HG03135 (cell line): Measurements from ENCODE around the gene AJAP1.

Experiments used
- ATAC-seq: cut with Tn5 transposase; IDR thresholded peaks from one replicate; pipeline ENCODE4 v1.9.1; 2021; ENCODE audit warnings: mild to moderate bottlenecking, moderate library complexity; ENCODE audit not compliant: unreplicated experiment

Gene AJAP1

DNA sequence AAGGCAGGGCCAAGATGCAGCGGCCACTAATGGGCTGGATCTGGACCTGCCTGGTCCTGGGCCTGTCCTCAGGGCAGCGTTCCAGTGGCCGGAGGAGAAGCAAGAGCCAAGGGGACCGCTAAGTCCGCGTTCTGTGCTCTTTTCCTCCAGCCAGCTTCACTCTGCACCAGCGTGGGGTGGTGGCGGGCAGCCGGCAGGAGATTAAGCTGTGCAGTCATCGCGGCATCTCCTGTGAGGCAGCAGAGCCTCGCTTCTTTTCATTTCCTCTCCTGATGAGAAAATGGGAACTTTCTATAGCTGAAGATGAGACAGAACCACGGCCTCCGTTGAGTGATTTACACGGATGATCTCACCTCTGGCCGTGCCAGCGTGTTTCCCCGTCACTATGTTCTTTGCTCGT, 43.4 kb downstream of the AJAP1 start:
- ATAC-seq: no peak

DNA sequence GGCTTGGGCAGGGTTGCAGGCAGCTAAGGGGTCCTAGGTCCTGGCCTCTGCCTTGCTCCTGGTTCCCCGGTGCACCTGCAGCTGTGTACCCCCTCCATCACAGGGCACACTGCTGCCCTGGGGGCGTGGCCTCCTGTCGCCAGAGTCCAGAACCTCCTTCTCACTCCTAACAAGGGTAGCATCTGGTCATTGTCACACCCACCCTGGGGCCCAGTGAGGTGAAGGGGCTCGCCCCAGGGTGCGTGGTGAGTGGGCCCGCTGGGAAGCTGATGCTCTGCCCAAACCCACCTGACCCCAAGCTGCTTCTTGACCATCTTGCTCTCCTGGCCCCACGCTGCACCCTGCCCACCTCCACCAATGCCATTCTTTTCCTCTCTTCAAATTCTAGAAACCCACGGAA, 44.5 kb downstream of the AJAP1 start:
- ATAC-seq: no peak

DNA sequence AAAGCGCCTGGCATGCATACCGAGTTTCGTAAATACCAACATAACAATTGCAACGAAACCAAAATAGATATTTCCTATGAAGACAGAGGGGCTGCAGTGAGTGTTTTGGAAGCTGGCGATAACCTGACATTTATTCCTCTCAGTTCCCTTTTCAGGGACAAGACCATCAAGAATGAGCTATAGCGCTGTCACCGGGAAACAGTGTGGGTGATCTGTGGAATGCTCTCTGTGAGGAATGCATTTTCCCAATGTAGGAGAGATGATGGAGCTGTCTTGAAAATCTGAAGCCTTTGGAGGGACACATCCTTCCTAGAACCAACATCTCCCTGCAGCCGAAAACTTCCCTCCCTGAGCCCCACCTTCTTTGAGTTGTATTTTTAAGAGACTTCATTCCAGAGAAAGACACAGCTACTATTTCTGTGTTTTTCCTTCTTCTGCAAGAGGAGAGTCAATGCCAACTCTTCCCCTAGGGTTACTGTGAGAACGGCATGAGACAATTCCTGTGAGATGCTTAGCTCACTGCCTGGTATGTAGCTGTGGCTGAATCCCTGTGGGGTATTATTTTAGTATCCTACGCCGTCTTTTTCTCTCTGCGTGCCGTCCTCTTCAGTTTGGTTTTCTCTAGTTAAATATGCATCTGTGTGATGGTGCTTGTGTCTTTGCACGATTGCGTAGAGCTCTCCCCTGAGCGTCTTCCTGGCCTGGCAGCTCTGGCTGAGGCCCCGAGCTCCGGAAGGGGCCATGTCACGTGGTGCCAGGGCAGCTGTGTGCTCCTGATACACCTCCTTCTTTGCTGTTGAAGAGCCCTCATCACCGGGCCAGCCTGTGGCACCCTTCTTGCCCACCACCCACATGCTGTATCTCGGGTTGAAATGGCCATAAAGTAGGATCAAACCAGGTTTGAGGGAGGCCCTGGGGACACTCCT, 45.2 kb downstream of the AJAP1 start:
- no peak for ATAC-seq

- no peak for ATAC-seq
Measured at GRCh38 chr1:4700801-4701200, 46.4 kb downstream of the AJAP1 start.

DNA sequence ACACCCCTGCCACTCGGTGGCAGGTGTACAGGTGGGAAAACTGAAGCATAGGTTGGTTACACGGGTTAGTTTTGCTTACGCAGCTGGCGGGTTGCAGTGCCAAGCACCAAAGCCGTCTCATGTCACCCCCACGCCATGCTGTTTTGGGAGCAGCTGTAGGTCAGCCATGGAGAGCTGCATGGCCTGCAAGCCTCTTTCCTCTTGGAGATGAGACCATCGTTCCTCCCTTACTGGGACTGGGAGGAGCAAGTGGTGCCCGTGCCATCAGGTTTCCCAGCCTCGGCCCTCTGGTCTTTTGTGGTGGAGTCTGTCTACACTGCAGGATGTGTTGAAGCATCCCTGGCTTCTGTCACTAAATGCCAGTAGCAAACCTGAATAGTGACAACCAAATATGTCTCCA, 46.9 kb downstream of the AJAP1 start:
- ATAC-seq: no peak

DNA sequence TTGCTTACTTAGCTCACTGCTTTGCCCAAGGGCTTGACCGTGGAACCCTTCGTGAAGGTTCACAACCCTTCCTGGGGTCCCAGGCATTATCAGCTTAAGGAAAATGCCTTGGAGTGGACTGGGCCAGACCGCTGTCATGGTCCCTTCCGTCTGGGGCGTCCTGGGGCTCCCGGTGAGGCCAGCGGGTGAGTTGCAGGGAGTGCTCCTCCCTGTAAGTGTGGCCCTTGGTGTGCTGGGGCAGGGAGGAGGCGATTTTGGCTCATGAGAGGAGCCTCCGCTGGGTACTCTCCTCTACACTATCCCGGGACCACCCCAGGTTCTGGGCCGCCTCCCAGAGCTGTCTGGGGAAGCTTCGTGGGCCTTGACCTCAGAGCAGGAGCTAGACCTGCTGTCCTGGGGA, 48.1 kb downstream of the AJAP1 start:
- no peak for ATAC-seq

GRCh38 chr1:4702932-4703331, 48.5 kb downstream of the AJAP1 start:
- ATAC-seq: no peak

DNA sequence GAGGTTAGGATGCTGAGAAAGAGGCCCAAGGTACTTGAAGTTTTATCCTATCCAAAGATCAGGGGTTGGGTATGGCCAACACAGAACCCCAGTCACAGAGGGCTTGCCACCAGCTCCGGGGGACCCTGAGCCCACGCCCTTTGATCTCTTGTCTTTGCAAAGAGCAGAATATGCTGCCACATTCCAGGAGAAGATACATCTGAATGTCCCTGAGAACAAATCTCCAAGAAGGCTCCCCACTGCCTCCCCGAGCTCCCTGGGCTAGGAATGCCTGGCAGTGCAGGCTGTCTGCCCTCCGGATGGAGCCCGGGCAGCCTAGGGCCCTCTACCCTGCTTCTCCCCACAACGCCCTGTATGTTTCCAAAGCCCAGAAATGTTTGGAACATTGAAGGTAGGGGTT, 49.2 kb downstream of the AJAP1 start:
- no peak for ATAC-seq

GRCh38 chr1:4708840-4709507, 54.6 kb downstream of the AJAP1 start:
- no peak for ATAC-seq

- no peak for ATAC-seq
Measured at GRCh38 chr1:4709641-4710040, 55.2 kb downstream of the AJAP1 start.

GRCh38 chr1:4710592-4711415, 56.4 kb downstream of the AJAP1 start:
- no peak for ATAC-seq

DNA sequence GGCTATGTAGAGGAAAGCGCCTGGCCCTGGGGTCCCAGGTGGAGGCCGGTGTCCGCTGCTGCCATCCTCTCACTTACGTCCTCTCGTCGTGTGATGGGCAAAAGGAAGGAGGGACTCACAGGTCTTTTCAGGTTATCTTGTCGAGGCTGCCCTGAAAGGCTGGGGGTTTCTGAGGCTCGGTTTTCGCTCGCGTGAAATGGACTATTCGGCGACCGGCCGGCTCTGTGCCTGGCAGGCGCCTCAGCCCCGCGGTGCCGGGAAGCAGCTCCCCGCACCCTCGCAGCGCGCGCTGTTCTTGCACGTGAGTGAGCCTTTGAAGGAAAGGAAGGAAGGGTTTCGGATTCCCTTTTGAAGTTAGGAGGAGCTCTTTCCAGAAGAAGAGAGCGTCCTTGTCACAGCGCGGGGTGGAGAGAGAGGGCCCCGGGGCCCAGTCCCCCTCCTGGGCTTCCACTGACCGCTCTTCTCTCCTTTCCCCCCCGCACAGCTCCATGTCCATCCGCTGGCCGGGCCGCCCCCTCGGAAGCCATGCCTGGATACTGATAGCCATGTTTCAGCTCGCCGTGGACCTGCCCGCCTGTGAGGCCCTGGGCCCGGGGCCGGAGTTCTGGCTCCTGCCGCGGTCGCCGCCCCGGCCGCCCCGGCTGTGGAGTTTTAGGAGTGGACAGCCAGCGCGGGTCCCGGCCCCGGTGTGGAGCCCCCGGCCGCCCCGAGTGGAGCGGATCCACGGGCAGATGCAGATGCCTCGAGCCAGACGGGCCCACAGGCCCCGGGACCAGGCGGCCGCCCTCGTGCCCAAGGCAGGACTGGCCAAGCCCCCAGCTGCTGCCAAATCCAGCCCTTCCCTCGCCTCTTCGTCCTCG, 57.2 kb downstream of the AJAP1 start:
- no peak for ATAC-seq

GRCh38 chr1:4713669-4714068, 59.3 kb downstream of the AJAP1 start:
- ATAC-seq: no peak

DNA sequence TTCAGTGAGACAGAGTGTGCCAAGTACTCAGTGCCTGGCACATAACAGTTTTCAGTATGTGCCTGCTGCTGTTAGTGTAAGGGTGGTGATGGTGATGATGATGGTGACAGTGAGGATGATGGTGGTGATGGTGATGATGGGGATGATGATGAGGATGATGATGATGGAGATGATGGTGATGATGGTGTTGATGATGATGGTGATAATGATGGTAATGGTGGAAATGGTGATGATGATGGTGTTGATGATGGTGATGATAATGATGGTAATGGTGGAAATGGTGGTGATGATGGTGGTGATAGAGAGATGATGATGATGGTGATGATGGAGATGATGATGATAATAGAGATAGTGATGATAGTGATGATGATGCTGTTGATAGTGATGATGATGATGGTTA, 62.0 kb downstream of the AJAP1 start:
- ATAC-seq: no peak

- ATAC-seq: no peak
Measured at GRCh38 chr1:4718071-4718470, 63.7 kb downstream of the AJAP1 start.

DNA sequence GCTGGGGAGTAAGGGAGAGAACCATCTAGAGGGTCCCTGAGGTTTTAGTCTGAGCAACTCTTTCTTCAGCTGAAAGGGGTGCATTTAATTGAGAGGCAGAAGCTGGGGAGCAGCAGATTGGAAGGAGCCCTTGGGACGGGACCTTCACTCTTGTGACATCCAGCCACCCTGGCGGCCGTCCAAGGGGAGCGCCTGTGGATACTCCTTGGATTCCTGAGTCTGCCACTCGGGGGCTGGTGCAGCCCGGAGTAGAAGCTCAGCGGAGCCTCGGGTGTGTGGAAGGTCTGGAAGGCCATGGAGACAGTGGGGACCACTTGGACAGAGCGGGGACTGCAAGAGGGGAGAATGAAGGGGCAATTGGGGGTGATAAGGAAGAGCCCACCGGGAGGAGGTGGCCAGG, 68.7 kb downstream of the AJAP1 start:
- no peak for ATAC-seq

- ATAC-seq: no peak
Measured at GRCh38 chr1:4724001-4724400, 69.6 kb downstream of the AJAP1 start.

- no peak for ATAC-seq
Measured at GRCh38 chr1:4724695-4725250, 70.4 kb downstream of the AJAP1 start.

DNA sequence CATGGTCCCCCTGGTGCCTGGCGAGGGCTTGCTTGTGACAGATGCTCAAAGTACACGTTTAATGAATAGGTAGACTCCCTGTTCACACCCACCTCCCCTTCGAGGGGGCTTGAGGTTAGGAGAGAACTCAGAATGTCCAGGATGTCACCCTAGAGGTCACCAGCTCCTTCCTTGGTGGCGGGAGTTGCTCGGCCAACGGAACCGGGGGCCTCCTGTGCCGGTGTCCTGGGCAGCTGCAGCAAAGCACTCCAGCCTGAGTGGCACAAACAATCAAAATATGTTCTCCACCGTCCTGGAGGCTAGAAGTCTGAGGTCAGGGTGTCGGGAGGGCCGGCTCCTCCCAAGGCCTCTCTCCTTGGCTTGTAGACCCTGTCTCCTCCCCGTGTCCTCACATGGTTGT, 71.0 kb downstream of the AJAP1 start:
- ATAC-seq: no peak

DNA sequence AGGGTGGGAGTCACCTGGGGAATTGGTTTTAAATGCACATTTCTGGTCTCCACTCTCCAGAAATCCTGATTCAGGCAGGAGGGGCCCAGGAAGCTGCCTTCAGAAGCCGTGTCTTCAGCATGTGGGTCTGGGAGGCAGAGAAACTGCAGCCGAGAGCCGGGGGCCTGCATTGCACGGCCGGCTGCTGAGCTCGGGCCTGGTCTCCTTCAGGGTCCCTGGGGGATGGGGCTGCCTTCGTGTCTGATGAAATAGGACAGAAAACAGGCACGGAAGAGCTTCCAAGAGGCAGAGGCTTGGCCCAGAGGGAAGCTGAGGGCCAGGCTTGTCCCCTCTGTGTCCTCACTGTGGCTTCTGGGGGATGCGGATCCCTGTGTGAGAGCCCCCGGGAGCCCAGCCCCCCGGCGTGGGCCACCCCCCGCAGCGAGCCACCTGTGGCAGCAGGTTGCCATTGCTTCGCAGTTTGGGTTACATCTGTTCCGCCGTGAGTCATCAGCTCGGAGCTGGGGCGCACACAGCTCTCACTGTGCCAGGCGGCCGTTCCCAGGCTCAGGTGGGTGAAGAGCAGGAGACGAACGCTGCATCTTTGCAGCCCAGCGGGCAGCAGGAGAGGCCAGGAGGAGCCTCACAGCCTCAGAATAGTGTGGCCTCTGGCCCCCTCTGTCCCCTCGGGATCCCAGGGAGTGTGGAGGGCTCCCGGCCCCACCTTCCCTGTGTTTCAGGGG, 72.4 kb downstream of the AJAP1 start:
- ATAC-seq: no peak
